H1 (cell line): ENCODE measurements around the gene TRMT61A. TPM values are rescaled to one million over a fixed set of nuclear protein-coding genes. Genes with fewer than 3 reads are reported as not detected.
A peak's percentile ranks its signal among the peaks of the same experiment; 100 is the strongest.

ENCODE experiments used
- CTCF ChIA-PET: fragments of 300-600 bp; sonication (Branson Sonifier 250); formaldehyde crosslinking; loops from one replicate; lab custom pipeline; 2021; ENCODE audit not compliant: partially characterized antibody; lab: Charles Lee
- POLR2A ChIA-PET: fragments of 300-600 bp; sonication (Branson Sonifier 250); formaldehyde crosslinking; loops from one replicate; lab custom pipeline; 2021; ENCODE audit warnings: inconsistent platforms; ENCODE audit not compliant: partially characterized antibody; lab: Charles Lee
- DNase-seq, 2 experiments: peaks; one replicate each; pipeline versions ENCODE4 v3.0.0 to v3.0.0-alpha.2; 2010 to 2022; ENCODE audit warnings: low spot score in 2 of 2, low read depth in 1 of 2, mixed read lengths in 1 of 2
- FAIRE-seq: peaks from 2 replicates; lab custom pipeline; 2011; peaks lifted over from hg19 to GRCh38; lab: Jason Lieb, UNC
- H2AFZ ChIP-seq: 2 replicates; pipeline ENCODE4 v1.8.1; 2012; ENCODE audit warnings: low read length, inconsistent platforms
- H2AK5ac ChIP-seq: 2 replicates; pipeline ENCODE4 v1.6.1; 2013; ENCODE audit warnings: low read depth, low read length
- H2BK120ac ChIP-seq: replicated peaks from 2 replicates; pipeline ENCODE3; 2013; ENCODE audit warnings: low read depth, low read length, inconsistent platforms
- H2BK12ac ChIP-seq: 2 replicates; pipeline ENCODE4 v1.6.1; 2013; ENCODE audit warnings: low read depth, low read length
- H2BK15ac ChIP-seq: 2 replicates; pipeline ENCODE4 v1.6.1; 2013; ENCODE audit warnings: low read length
- H2BK20ac ChIP-seq: 2 replicates; pipeline ENCODE4 v1.6.1; 2013; ENCODE audit warnings: low read length
- H2BK5ac ChIP-seq: 2 replicates; pipeline ENCODE4 v1.6.1; 2013; ENCODE audit warnings: low read depth, low read length
- H3K14ac ChIP-seq: 2 replicates; pipeline ENCODE4 v1.6.1; 2013; ENCODE audit warnings: inconsistent platforms; ENCODE audit not compliant: insufficient read length
- H3K18ac ChIP-seq: 2 replicates; pipeline ENCODE4 v1.6.1; 2013; ENCODE audit warnings: low read length; ENCODE audit errors: extremely low read depth
- H3K23ac ChIP-seq: 2 replicates; pipeline ENCODE4 v1.6.1; 2013; ENCODE audit warnings: inconsistent platforms; ENCODE audit not compliant: insufficient read length
- H3K23me2 ChIP-seq: 2 replicates; pipeline ENCODE4 v1.6.1; 2013; ENCODE audit warnings: low read depth, low read length
- H3K27ac ChIP-seq: 2 replicates; pipeline ENCODE4 v1.6.1; 2011; ENCODE audit warnings: low read depth, low read length, inconsistent platforms
- H3K27me3 ChIP-seq, 4 experiments: replicated peaks in 1 of 4; 1 replicate in 1 of 4; 2 replicates in 3 of 4; pipeline versions ENCODE4 v1.6.1 to v1.8.1; 2011 to 2013; ENCODE audit warnings: low read length in 3 of 4, mild to moderate bottlenecking in 3 of 4, inconsistent platforms in 2 of 4, mixed read lengths in 2 of 4, moderate library complexity in 1 of 4; ENCODE audit not compliant: control insufficient read depth in 3 of 4, insufficient read depth in 3 of 4; ENCODE audit errors: extremely low read depth in 1 of 4
- H3K36me3 ChIP-seq, 4 experiments: 2 replicates each; pipeline versions ENCODE4 v1.6.1 to v1.8.1; 2011 to 2013; ENCODE audit warnings: mild to moderate bottlenecking in 4 of 4, low read length in 3 of 4, moderate library complexity in 2 of 4, control low read depth in 1 of 4, inconsistent platforms in 1 of 4; ENCODE audit not compliant: insufficient read depth in 4 of 4, control insufficient read depth in 2 of 4
- H3K4ac ChIP-seq: replicated peaks from 2 replicates; pipeline ENCODE3; 2013; ENCODE audit warnings: low read length, low read depth, mixed read lengths, inconsistent platforms; ENCODE audit not compliant: insufficient read length
- H3K4me1 ChIP-seq, 4 experiments: replicated peaks in 1 of 4; 1 replicate in 1 of 4; 2 replicates in 3 of 4; pipeline versions ENCODE4 v1.6.1 to v1.8.1; 2011 to 2013; ENCODE audit warnings: low read length in 3 of 4, inconsistent platforms in 2 of 4, mixed read lengths in 1 of 4; ENCODE audit not compliant: insufficient read depth in 4 of 4, control insufficient read depth in 3 of 4
- H3K4me2 ChIP-seq, 2 experiments: 2 replicates each; pipeline versions ENCODE4 v1.6.1 to v1.8.1; 2011 to 2013; ENCODE audit warnings: low read depth in 2 of 2, low read length in 2 of 2, control low read depth in 1 of 2, inconsistent platforms in 1 of 2, mild to moderate bottlenecking in 1 of 2; ENCODE audit not compliant: insufficient read depth in 1 of 2
- H3K4me3 ChIP-seq, 4 experiments: fragments of 200-600, 300-600 bp in 1 of 4; sonication (generic), shearing (Covaris generic), sonication (Bioruptor Twin) in 1 of 4; 2 replicates each; pipeline versions ENCODE4 v1.5.1 to v1.8.1; 2011 to 2016; ENCODE audit warnings: low read length in 4 of 4, low read depth in 3 of 4, control low read depth in 2 of 4, inconsistent platforms in 2 of 4, mild to moderate bottlenecking in 2 of 4, mixed read lengths in 1 of 4, moderate library complexity in 1 of 4; ENCODE audit not compliant: insufficient read depth in 2 of 4; ENCODE audit errors: extremely low read depth in 1 of 4
- H3K56ac ChIP-seq: replicated peaks from 2 replicates; pipeline ENCODE3; 2013; ENCODE audit warnings: low read depth, mild to moderate bottlenecking, mixed read lengths, low read length, inconsistent platforms; ENCODE audit not compliant: insufficient read length
- H3K79me1 ChIP-seq: 2 replicates; pipeline ENCODE4 v1.6.1; 2013; ENCODE audit warnings: low read depth, low read length, control low read depth
- H3K79me2 ChIP-seq, 2 experiments: 2 replicates each; pipeline versions ENCODE4 v1.6.1 to v1.8.1; 2012 to 2013; ENCODE audit warnings: low read length in 2 of 2, mild to moderate bottlenecking in 2 of 2, inconsistent platforms in 1 of 2; ENCODE audit not compliant: insufficient read depth in 2 of 2, control insufficient read depth in 1 of 2
- H3K9ac ChIP-seq, 4 experiments: replicated peaks in 1 of 4; 1 replicate in 1 of 4; 2 replicates in 3 of 4; pipeline versions ENCODE4 v1.6.1 to v1.8.1; 2011 to 2013; ENCODE audit warnings: low read depth in 3 of 4, low read length in 3 of 4, control low read depth in 2 of 4, mild to moderate bottlenecking in 2 of 4, moderate library complexity in 2 of 4, inconsistent platforms in 1 of 4; ENCODE audit errors: extremely low read depth in 1 of 4
- H3K9me3 ChIP-seq, 2 experiments: 2 replicates each; pipeline versions ENCODE4 v1.6.1 to v1.8.1; 2012 to 2013; ENCODE audit warnings: mild to moderate bottlenecking in 2 of 2, moderate library complexity in 2 of 2, control low read depth in 1 of 2, inconsistent platforms in 1 of 2, low read depth in 1 of 2, low read length in 1 of 2, mixed read lengths in 1 of 2; ENCODE audit not compliant: insufficient read depth in 2 of 2
- H4K20me1 ChIP-seq, 2 experiments: replicated peaks in 1 of 2; 2 replicates each; pipeline versions ENCODE3 to v1.8.1; 2011 to 2013; ENCODE audit warnings: inconsistent platforms in 2 of 2, low read length in 2 of 2, mild to moderate bottlenecking in 1 of 2; ENCODE audit not compliant: insufficient read depth in 2 of 2, control insufficient read depth in 1 of 2
- H4K5ac ChIP-seq: 2 replicates; pipeline ENCODE4 v1.6.1; 2013; ENCODE audit warnings: low read length, low read depth, mixed read lengths, inconsistent platforms; ENCODE audit not compliant: insufficient read length
- H4K8ac ChIP-seq: 2 replicates; pipeline ENCODE4 v1.8.0; 2013; ENCODE audit warnings: mild to moderate bottlenecking, moderate library complexity, low read length, inconsistent platforms; ENCODE audit not compliant: insufficient read depth; ENCODE audit errors: extremely low read depth
- H4K91ac ChIP-seq: replicated peaks from 2 replicates; pipeline ENCODE3; 2013; ENCODE audit warnings: low read length, mixed read lengths, inconsistent platforms; ENCODE audit not compliant: insufficient read length
- ASH2L ChIP-seq: fragments of 200-600, 300-600 bp; sonication (generic); IDR thresholded peaks from one replicate; pipeline ENCODE4 v1.7.1; 2017; ENCODE audit warnings: low read length
- ATF3 ChIP-seq: IDR thresholded peaks from 2 replicates; pipeline ENCODE4 v1.6.1; 2011; ENCODE audit warnings: low read depth, mild to moderate bottlenecking, low read length; ENCODE audit not compliant: insufficient read depth
- CEBPB ChIP-seq: IDR thresholded peaks from 2 replicates; pipeline ENCODE4 v1.6.1; 2012; ENCODE audit warnings: low read depth, low read length
- KDM5A ChIP-seq: fragments of 200-600 bp; IDR thresholded peaks from 2 replicates; pipeline ENCODE4 v1.7.1; 2012; ENCODE audit warnings: mild to moderate bottlenecking, low read length, inconsistent platforms, mixed read lengths
- NANOG ChIP-seq: IDR thresholded peaks from 2 replicates; pipeline ENCODE4 v1.6.1; 2011; ENCODE audit warnings: low read length, low read depth, mild to moderate bottlenecking, inconsistent platforms; ENCODE audit not compliant: insufficient read depth, poor library complexity, severe bottlenecking
- POLR2AphosphoS5 ChIP-seq: IDR thresholded peaks from 2 replicates; pipeline ENCODE4 v1.6.1; 2011; ENCODE audit warnings: low read depth, low read length
- SUZ12 ChIP-seq: fragments of 200-600 bp; sonication (generic); IDR thresholded peaks from 2 replicates; pipeline ENCODE4 v1.6.1; 2012; ENCODE audit warnings: mild to moderate bottlenecking, inconsistent platforms, low read length, moderate library complexity, mixed read lengths
- WGBS, 2 experiments: shearing (Covaris generic) in 1 of 2; methylation state at CpG; one replicate each; pipeline versions ENCODE4 v1.1.6 to v1.1.7; 2013 to 2015; ENCODE audit warnings: low lambda C conversion rate in 2 of 2, mixed read lengths in 2 of 2, inconsistent platforms in 1 of 2, low coverage in 1 of 2, missing lambda C conversion rate in 1 of 2; ENCODE audit not compliant: insufficient replicate concordance in 2 of 2, insufficient coverage in 1 of 2, insufficient read length in 1 of 2; ENCODE audit errors: extremely low coverage in 1 of 2, missing lambda C conversion rate in 1 of 2; 5-methylcytosine and 5-hydroxymethylcytosine counted together
- polyA plus RNA-seq, 7 experiments: library from polyadenylated mRNA; depleted of rRNA in 3 of 7; stranded (reverse) in 5 of 7; unstranded in 2 of 7; fragments of >200 nt in 5 of 7; fragments of 200-250 nt in 2 of 7; gene quantifications; 1 replicate in 5 of 7; 2 replicates in 1 of 7; 4 replicates in 1 of 7; pipeline versions ENCODE4 v1.2.1 to v1.2.3, GENCODE V29; 2011 to 2013; ENCODE audit warnings: missing spikeins in 2 of 7, mixed read lengths in 2 of 7
- total RNA-seq: library from RNA; stranded (reverse); fragmentation: NEBNext Ultra II Directional; extraction: Animal tissue kit (Norgen Biotek cat#: 25700); gene quantifications from 2 replicates; pipeline ENCODE4 v1.2.1, GENCODE V29; 2021

TRMT61A gene
- total and polyA plus RNA-seq, 2 of the 8 experiments (the other 6 are each of a cell fraction or from before 2014, with no cell fraction given) = 15.8 to 19.0 TPM

GRCh38 chr14:103541709-103542604, 13.0 kb downstream of the TRMT61A start:
- POLR2A ChIA-PET = interaction anchor here (0.6 to 29.8 kb wide), 8 partner anchors 11 to 208 kb away, joined by 3 to 844 read pairs (median 14); partner anchors contain the start of genes BAG5, CKB, COA8 and EIF5
- TF ChIP-seq NANOG = no peak
- no peak for TF ChIP-seq ASH2L
- no peak for TF ChIP-seq KDM5A
- TF ChIP-seq CEBPB = no peak
- TF ChIP-seq ATF3 = no peak
- no peak for TF ChIP-seq SUZ12
- 0 out of 2 replicates have a peak, but pooled peaks have one; percentile 36 for TF ChIP-seq POLR2AphosphoS5

More at GRCh38 chr14:103541709-103542604, 13.0 kb downstream of the TRMT61A start:
- H3K4me1 ChIP-seq = peaks cover 0 to 32% (median 29%) of the 10 kb centered on the region in 4 experiments; a peak in 6 of 7 replicates
- H2BK15ac ChIP-seq = peak overlapping the region; percentile 88; the same call in 1 of the 2 replicates
- no peaks in the 10 kb centered on the region; a peak in 2 of 7 replicates for H3K27me3 ChIP-seq
- H2BK12ac ChIP-seq = peak overlapping the region; percentile 99; the same call in 1 of the 2 replicates
- no peak for DNase-seq
- H3K18ac ChIP-seq = peak overlapping the region; percentile 99
- CTCF ChIA-PET = interaction anchor here (0.9 to 28.8 kb wide), 7 partner anchors 10 to 437 kb away, joined by 3 to 921 read pairs (median 4); partner anchors contain the start of genes CKB and TRMT61A
- no peak overlapping the region; the same call in 1 of the 2 replicates for H2AK5ac ChIP-seq
- WGBS, 2 experiments = 53% methylated on average over 25 of the region's 33 CpGs; no CpG with 5 or more reads in 1 of the 2 experiments
- H3K4me3 ChIP-seq = peak overlapping the region in 3 of 4 experiments; percentile 16 to 50 (median 28); a peak in 6 of 8 replicates
- no peaks in the 10 kb centered on the region for H3K36me3 ChIP-seq
- peak overlapping the region; percentile 100 for H4K91ac ChIP-seq
- H4K8ac ChIP-seq = peak overlapping the region; percentile 92; the same call in 1 of the 2 replicates
- no peak for FAIRE-seq
- H3K23ac ChIP-seq = no peak overlapping the region
- H2BK20ac ChIP-seq = peak overlapping the region; percentile 97
- no peak overlapping the region for H2AFZ ChIP-seq
- peak overlapping the region; percentile 99 for H2BK120ac ChIP-seq
- peak overlapping the region; percentile 94 for H3K27ac ChIP-seq
- no peak overlapping the region for H3K14ac ChIP-seq
- no peaks in the 10 kb centered on the region for H3K9me3 ChIP-seq
- H3K79me2 ChIP-seq = no peaks in the 10 kb centered on the region
- H3K9ac ChIP-seq = peak overlapping the region in 2 of 4 experiments; percentile 68 to 75; a peak in 4 of 7 replicates
- no peaks in the 10 kb centered on the region for H3K23me2 ChIP-seq
- H4K20me1 ChIP-seq = peaks cover 0 to 6% of the 10 kb centered on the region in 2 experiments
- H2BK5ac ChIP-seq = peak overlapping the region; percentile 97; the same call in 1 of the 2 replicates
- H3K79me1 ChIP-seq = no peaks in the 10 kb centered on the region
- H4K5ac ChIP-seq = peak overlapping the region; percentile 92
- H3K4me2 ChIP-seq = peak overlapping the region; percentile 40 to 86
- H3K4ac ChIP-seq = peak overlapping the region; percentile 100
- peak overlapping the region; percentile 82 for H3K56ac ChIP-seq
